HEK293T (cell line): ENCODE data around the gene HLCS.
"Not testable (repeated sequence)": the region's sequence is repeated elsewhere in the genome, so short reads cannot be mapped to it uniquely, and the experiment has no call there.

Experiments
- CTCF ChIA-PET: fragments of 350-600 bp; formaldehyde crosslinking; extraction: SDS; loops from one replicate; lab custom pipeline; 2021; ENCODE audit warnings: antibody characterized with exemption, inconsistent platforms; lab: Yijun Ruan, JAX
- POLR2A ChIA-PET: fragments of 350-600 bp; formaldehyde crosslinking; extraction: SDS; loops from one replicate; lab custom pipeline; 2020; ENCODE audit warnings: antibody characterized with exemption, inconsistent platforms; lab: Yijun Ruan, JAX
- DNase-seq: peaks from one replicate; pipeline ENCODE4 v3.0.0; 2012; ENCODE audit warnings: mixed read lengths; ENCODE audit errors: extremely low spot score
- ARNT ChIP-seq: fragments of 450-650 bp; IDR thresholded peaks from 2 replicates; pipeline ENCODE4 v1.6.1; 2017; ENCODE audit warnings: mild to moderate bottlenecking
- BHLHE40 ChIP-seq: fragments of 450-650 bp; IDR thresholded peaks from 2 replicates; pipeline ENCODE4 v1.6.1; 2016; ENCODE audit warnings: mild to moderate bottlenecking, moderate library complexity, borderline replicate concordance
- CTBP1 ChIP-seq: fragments of 450-650 bp; IDR thresholded peaks from 2 replicates; pipeline ENCODE4 v1.6.1; 2016; ENCODE audit warnings: borderline replicate concordance
- ELF4 ChIP-seq: fragments of 450-650 bp; IDR thresholded peaks from 2 replicates; pipeline ENCODE4 v1.6.1; 2017; ENCODE audit warnings: antibody characterized with exemption
- FOXA1 ChIP-seq: fragments of 450-650 bp; IDR thresholded peaks from 2 replicates; pipeline ENCODE4 v1.6.1; 2016; ENCODE audit warnings: mild to moderate bottlenecking
- FOXK2 ChIP-seq: fragments of 450-650 bp; IDR thresholded peaks from 2 replicates; pipeline ENCODE4 v1.6.1; 2016; ENCODE audit warnings: mild to moderate bottlenecking
- FOXM1 ChIP-seq: fragments of 450-650 bp; IDR thresholded peaks from 2 replicates; pipeline ENCODE4 v1.6.1; 2017; ENCODE audit warnings: mild to moderate bottlenecking, borderline replicate concordance
- HDGF ChIP-seq: fragments of 450-650 bp; IDR thresholded peaks from 2 replicates; pipeline ENCODE4 v1.6.1; 2017; ENCODE audit warnings: antibody characterized with exemption, borderline replicate concordance
- L3MBTL2 ChIP-seq: fragments of 450-650 bp; conservative IDR thresholded peaks from 2 replicates; pipeline ENCODE4 v1.6.1; 2016; ENCODE audit warnings: mild to moderate bottlenecking
- LEF1 ChIP-seq: fragments of 450-650 bp; IDR thresholded peaks from 2 replicates; pipeline ENCODE4 v1.6.1; 2017; ENCODE audit warnings: mild to moderate bottlenecking, borderline replicate concordance
- NFRKB ChIP-seq: fragments of 450-650 bp; IDR thresholded peaks from 2 replicates; pipeline ENCODE4 v1.6.1; 2016; ENCODE audit warnings: mild to moderate bottlenecking, moderate library complexity
- PKNOX1 ChIP-seq: fragments of 450-650 bp; IDR thresholded peaks from 2 replicates; pipeline ENCODE4 v1.6.1; 2016
- SP1 ChIP-seq: fragments of 450-650 bp; IDR thresholded peaks from 2 replicates; pipeline ENCODE4 v1.6.1; 2017
- SUZ12 ChIP-seq: fragments of 450-650 bp; IDR thresholded peaks from 2 replicates; pipeline ENCODE4 v1.6.1; 2016; ENCODE audit warnings: mild to moderate bottlenecking
- TARDBP ChIP-seq: fragments of 450-650 bp; IDR thresholded peaks from 2 replicates; pipeline ENCODE4 v1.6.1; 2016
- ZNF384 ChIP-seq: fragments of 450-650 bp; IDR thresholded peaks from 2 replicates; pipeline ENCODE4 v1.6.1; 2016

Gene HLCS

GRCh38 chr21:36821032-36821299 is 145.5 kb downstream of the HLCS start:
- no peak for TF ChIP-seq SP1
- TF ChIP-seq FOXA1: no peak
- TF ChIP-seq LEF1: no peak
- TF ChIP-seq CTBP1: no peak
- TF ChIP-seq TARDBP: no peak
- no peak for TF ChIP-seq NFRKB
- no peak for TF ChIP-seq L3MBTL2
- TF ChIP-seq HDGF: no peak
- no peak for TF ChIP-seq ARNT
- no peak for TF ChIP-seq FOXM1
- TF ChIP-seq PKNOX1: no peak
- no peak for TF ChIP-seq SUZ12
- no peak for TF ChIP-seq ZNF384
- TF ChIP-seq BHLHE40: no peak
- no peak for TF ChIP-seq ELF4
- TF ChIP-seq FOXK2: no peak
- CTCF ChIA-PET: no interaction called here
- DNase-seq: no peak
- POLR2A ChIA-PET: no interaction called here

GRCh38 chr21:36820176-36821031 is 146.1 kb downstream of the HLCS start:
- ChIA-PET POLR2A (no interaction called here), CTCF (no interaction called here)

GRCh38 chr21:36817732-36818450 is 148.6 kb downstream of the HLCS start:
- ChIA-PET POLR2A (no interaction called here), CTCF (interaction anchor here (0.7 kb wide), 1 partner anchor 20 kb away, joined by 3 read pairs; no protein-coding TSS in a partner anchor)
- no peak for TF ChIP-seq BHLHE40
- no peak for TF ChIP-seq HDGF
- TF ChIP-seq PKNOX1: no peak
- DNase-seq: no peak

More at GRCh38 chr21:36820176-36821031, 146.1 kb downstream of the HLCS start:
- TF ChIP-seq BHLHE40 (no peak), ELF4 (no peak), HDGF (no peak), PKNOX1 (no peak), LEF1 (no peak), L3MBTL2 (no peak), FOXK2 (no peak), SP1 (no peak), SUZ12 (no peak), NFRKB (no peak), FOXA1 (no peak), ARNT (no peak), ZNF384 (no peak)
- no peak for DNase-seq

GRCh38 chr21:36816561-36817130 is 149.8 kb downstream of the HLCS start:
- DNase-seq: no peak
- TF ChIP-seq CTBP1 (no peak), ARNT (no peak), FOXM1 (no peak), HDGF (no peak), NFRKB (no peak), BHLHE40 (no peak), TARDBP (no peak), ELF4 (no peak), SUZ12 (no peak), L3MBTL2 (no peak), LEF1 (no peak), ZNF384 (no peak), FOXK2 (no peak)
- ChIA-PET POLR2A (no interaction called here), CTCF (interaction anchor here (0.9 kb wide), 1 partner anchor 13 kb away, joined by 3 read pairs; no protein-coding TSS in a partner anchor)

- POLR2A ChIA-PET, DNase-seq: not testable (repeated sequence)
- CTCF ChIA-PET: interaction anchor here (0.9 kb wide), 1 partner anchor 14 kb away, joined by 3 read pairs; no protein-coding TSS in a partner anchor
These were observed 150.4 kb downstream of the HLCS start for GRCh38 chr21:36816026-36816425.

GRCh38 chr21:36815284-36815683 is 151.2 kb downstream of the HLCS start:
- ChIA-PET CTCF (no interaction called here), POLR2A (no interaction called here)
- no peak for DNase-seq
- TF ChIP-seq BHLHE40: no peak
- TF ChIP-seq SUZ12: no peak
- no peak for TF ChIP-seq FOXK2
- TF ChIP-seq SP1: no peak
- TF ChIP-seq PKNOX1: no peak
- TF ChIP-seq L3MBTL2: no peak
- TF ChIP-seq LEF1: no peak
- TF ChIP-seq ZNF384: no peak
- TF ChIP-seq CTBP1: no peak
- TF ChIP-seq HDGF: no peak
- TF ChIP-seq FOXA1: no peak
- no peak for TF ChIP-seq TARDBP
